Measurements from ENCODE around the gene ABCG8. TPM values are rescaled to one million over a fixed set of nuclear protein-coding genes. Genes with fewer than 3 reads are reported as not detected.

ABCG8 gene
- total RNA-seq, 1 experiment from 2014 or later: not detected

- no peak for DNase-seq (ENCODE audit: unreplicated experiment)
- intact Hi-C loops (cut with micrococcal nuclease): no loop called here
- POLR2A ChIA-PET: no interaction called here
These were observed 33.4 kb downstream of the ABCG8 start for GRCh38 chr2:43872151-43872550.

GRCh38 chr2:43874776-43875451 lies 36.1 kb downstream of the ABCG8 start:
- ChIA-PET POLR2A (interaction anchor here (0.8 kb wide), 1 partner anchor 13 kb away, joined by 3 read pairs; no protein-coding TSS in a partner anchor), CTCF (interaction anchor here (0.7 kb wide), 1 partner anchor 320 kb away, joined by 3 read pairs; no protein-coding TSS in a partner anchor)
- H3K27me3 Mint-ChIP-seq (ENCODE audit: insufficient read depth, unreplicated experiment): peaks cover 31% of the 10 kb centered on the region
- no peaks in the 10 kb centered on the region for H3K9me3 Mint-ChIP-seq (ENCODE audit: unreplicated experiment)
- H3K27ac Mint-ChIP-seq (ENCODE audit: low read depth, unreplicated experiment): no peak overlapping the region
- BruUV-seq (replicated peaks): no TSS peak
- H3K36me3 Mint-ChIP-seq (ENCODE audit: insufficient read depth, unreplicated experiment): no peaks in the 10 kb centered on the region
- no peak for DNase-seq (ENCODE audit: unreplicated experiment)
- no peaks in the 10 kb centered on the region for H3K4me1 Mint-ChIP-seq (ENCODE audit: insufficient read depth, unreplicated experiment)
- intact Hi-C loops (cut with micrococcal nuclease): no loop called here
- TF ChIP-seq CTCF (IDR thresholded peaks at IDR 0.05; ENCODE audit: unreplicated experiment): no peak
- H3K4me3 Mint-ChIP-seq (ENCODE audit: unreplicated experiment): no peak overlapping the region

More at GRCh38 chr2:43872151-43872550, 33.4 kb downstream of the ABCG8 start:
- CTCF ChIA-PET: no interaction called here
- H3K27me3 Mint-ChIP-seq (ENCODE audit: insufficient read depth, unreplicated experiment): peaks cover 58% of the 10 kb centered on the region
- H3K9me3 Mint-ChIP-seq (ENCODE audit: unreplicated experiment): no peaks in the 10 kb centered on the region
- no peaks in the 10 kb centered on the region for H3K36me3 Mint-ChIP-seq (ENCODE audit: insufficient read depth, unreplicated experiment)
- BruUV-seq (replicated peaks): no TSS peak
- no peak overlapping the region for H3K4me3 Mint-ChIP-seq (ENCODE audit: unreplicated experiment)
- H3K4me1 Mint-ChIP-seq (ENCODE audit: insufficient read depth, unreplicated experiment): no peaks in the 10 kb centered on the region
- no peak for TF ChIP-seq CTCF (IDR thresholded peaks at IDR 0.05; ENCODE audit: unreplicated experiment)
- H3K27ac Mint-ChIP-seq (ENCODE audit: low read depth, unreplicated experiment): no peak overlapping the region

GRCh38 chr2:43877782-43878464 lies 39.2 kb downstream of the ABCG8 start:
- ChIA-PET CTCF (interaction anchor here (0.5 to 1.3 kb wide), 21 partner anchors 11 to 272 kb away, joined by 3 to 14 read pairs (median 3); no protein-coding TSS in a partner anchor), POLR2A (interaction anchor here (0.5 to 1.2 kb wide), 3 partner anchors 33 to 992 kb away, joined by 3 to 5 read pairs (median 4); no protein-coding TSS in a partner anchor)
- BruUV-seq (replicated peaks): no TSS peak
- Mint-ChIP-seq H3K9me3 (ENCODE audit: unreplicated experiment) (no peaks in the 10 kb centered on the region), H3K36me3 (ENCODE audit: insufficient read depth, unreplicated experiment) (peaks cover 7% of the 10 kb centered on the region), H3K27ac (ENCODE audit: low read depth, unreplicated experiment) (no peak overlapping the region), H3K4me3 (ENCODE audit: unreplicated experiment) (no peak overlapping the region), H3K27me3 (ENCODE audit: insufficient read depth, unreplicated experiment) (peaks cover under 1% of the 10 kb centered on the region), H3K4me1 (ENCODE audit: insufficient read depth, unreplicated experiment) (peaks cover 6% of the 10 kb centered on the region)
- peak; percentile 82 for TF ChIP-seq CTCF (IDR thresholded peaks at IDR 0.05; ENCODE audit: unreplicated experiment)
- peak; percentile 69 for DNase-seq (ENCODE audit: unreplicated experiment)
- intact Hi-C loops (cut with micrococcal nuclease): loop anchor here (2.0 kb wide), 1 partner anchor 265 kb away; no protein-coding TSS in a partner anchor

- CTCF ChIA-PET: no interaction called here
- H3K4me1 Mint-ChIP-seq (ENCODE audit: insufficient read depth, unreplicated experiment): peaks cover 6% of the 10 kb centered on the region
- H3K27me3 Mint-ChIP-seq (ENCODE audit: insufficient read depth, unreplicated experiment): no peaks in the 10 kb centered on the region
- BruUV-seq (replicated peaks): no TSS peak
- DNase-seq (ENCODE audit: unreplicated experiment): peak; percentile 32
- TF ChIP-seq CTCF (IDR thresholded peaks at IDR 0.05; ENCODE audit: unreplicated experiment): no peak
- H3K27ac Mint-ChIP-seq (ENCODE audit: low read depth, unreplicated experiment): no peak overlapping the region
- POLR2A ChIA-PET: no interaction called here
- H3K9me3 Mint-ChIP-seq (ENCODE audit: unreplicated experiment): no peaks in the 10 kb centered on the region
- no peak overlapping the region for H3K4me3 Mint-ChIP-seq (ENCODE audit: unreplicated experiment)
- H3K36me3 Mint-ChIP-seq (ENCODE audit: insufficient read depth, unreplicated experiment): peaks cover 17% of the 10 kb centered on the region
- intact Hi-C loops (cut with micrococcal nuclease): loop anchor here (2.0 kb wide), 1 partner anchor 266 kb away; no protein-coding TSS in a partner anchor
These were observed 40.5 kb downstream of the ABCG8 start for GRCh38 chr2:43879261-43879660.

All from MCF 10A (cell line).